LNCAP (cell line): ENCODE results near the gene DOCK4.

Experiments
- TF ChIP-seq, protein P1 (sequence below): fragments of 450-650 bp; IDR thresholded peaks from 2 replicates; pipeline ENCODE4 v1.5.1; 2017; ENCODE audit warnings: mild to moderate bottlenecking

The DOCK4 gene

DNA sequence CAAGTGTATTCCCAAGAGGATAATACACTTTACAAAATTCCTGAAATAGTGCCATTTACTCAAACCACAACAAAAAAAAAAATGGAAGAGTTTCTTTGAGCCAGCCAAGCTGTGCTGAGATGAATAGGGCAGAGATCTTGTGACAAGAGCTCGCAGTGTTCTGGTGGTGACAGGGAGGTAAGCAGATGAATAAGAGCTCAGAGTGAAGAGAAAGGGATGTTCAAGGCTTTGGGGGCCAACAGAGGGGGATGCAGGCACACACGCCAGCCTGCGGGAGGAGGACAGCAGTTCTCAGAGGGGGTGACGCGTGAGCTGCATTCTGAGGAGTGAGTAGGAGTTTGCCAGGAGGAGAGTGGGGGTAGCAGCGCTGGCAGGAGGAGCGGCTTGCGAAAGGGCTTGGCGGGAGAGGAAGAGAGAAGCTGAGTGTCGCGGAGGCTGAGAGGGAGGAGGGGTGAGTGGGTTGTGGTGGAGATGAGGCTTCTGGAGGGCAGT is 449.5 kb downstream of the DOCK4 start:
- TF ChIP-seq, protein P1, sequence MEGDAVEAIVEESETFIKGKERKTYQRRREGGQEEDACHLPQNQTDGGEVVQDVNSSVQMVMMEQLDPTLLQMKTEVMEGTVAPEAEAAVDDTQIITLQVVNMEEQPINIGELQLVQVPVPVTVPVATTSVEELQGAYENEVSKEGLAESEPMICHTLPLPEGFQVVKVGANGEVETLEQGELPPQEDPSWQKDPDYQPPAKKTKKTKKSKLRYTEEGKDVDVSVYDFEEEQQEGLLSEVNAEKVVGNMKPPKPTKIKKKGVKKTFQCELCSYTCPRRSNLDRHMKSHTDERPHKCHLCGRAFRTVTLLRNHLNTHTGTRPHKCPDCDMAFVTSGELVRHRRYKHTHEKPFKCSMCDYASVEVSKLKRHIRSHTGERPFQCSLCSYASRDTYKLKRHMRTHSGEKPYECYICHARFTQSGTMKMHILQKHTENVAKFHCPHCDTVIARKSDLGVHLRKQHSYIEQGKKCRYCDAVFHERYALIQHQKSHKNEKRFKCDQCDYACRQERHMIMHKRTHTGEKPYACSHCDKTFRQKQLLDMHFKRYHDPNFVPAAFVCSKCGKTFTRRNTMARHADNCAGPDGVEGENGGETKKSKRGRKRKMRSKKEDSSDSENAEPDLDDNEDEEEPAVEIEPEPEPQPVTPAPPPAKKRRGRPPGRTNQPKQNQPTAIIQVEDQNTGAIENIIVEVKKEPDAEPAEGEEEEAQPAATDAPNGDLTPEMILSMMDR: no peak

DNA sequence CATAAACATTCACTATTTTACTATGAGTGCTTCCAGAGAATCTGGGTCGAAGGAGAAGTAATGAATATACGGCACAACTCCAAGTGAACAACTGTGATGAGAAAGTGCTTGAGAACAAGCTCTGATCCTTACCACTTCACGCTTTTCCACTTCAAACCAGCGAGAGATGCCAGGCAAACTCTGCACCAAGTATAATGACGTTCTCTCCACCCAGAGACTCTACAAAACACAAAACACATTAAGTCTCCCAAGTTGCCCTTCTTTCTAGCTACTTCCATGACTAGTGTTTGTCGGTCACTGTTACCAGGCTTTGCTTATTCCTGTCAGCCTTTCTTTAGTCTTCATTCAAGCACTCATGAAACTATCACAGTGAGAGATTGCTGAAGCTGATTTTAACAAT is 450.8 kb downstream of the DOCK4 start:
- TF ChIP-seq, protein P1: no peak

- TF ChIP-seq, protein P1: no peak
Observed at GRCh38 chr7:111753968-111754367, 452.2 kb downstream of the DOCK4 start.

DNA sequence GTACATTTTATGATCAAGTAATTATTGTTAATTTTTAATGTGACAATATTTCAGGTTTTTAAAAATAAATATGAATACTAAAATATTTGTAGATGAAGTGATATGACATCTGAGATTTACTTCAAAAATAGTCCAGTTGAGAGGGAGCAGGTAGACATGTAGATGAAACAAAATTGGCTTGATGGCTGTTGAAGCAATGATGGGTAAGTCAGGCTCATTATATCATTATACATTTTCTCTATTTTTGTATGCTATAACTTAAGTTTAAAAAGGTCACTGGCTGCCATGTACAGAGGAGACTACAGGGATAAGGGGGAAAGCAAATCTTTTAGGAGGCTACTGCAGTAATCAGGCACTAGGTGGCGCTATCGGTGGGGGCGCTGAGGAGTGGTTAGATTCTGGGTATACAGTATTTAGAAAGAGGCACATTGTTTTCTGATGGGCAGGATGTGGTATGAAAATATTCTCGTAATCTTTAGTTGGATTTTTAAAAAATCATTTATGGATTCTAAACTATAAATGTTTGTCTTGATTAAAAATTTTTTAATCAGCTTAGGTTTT is 454.1 kb downstream of the DOCK4 start:
- TF ChIP-seq, protein P1: peak; percentile 97

- TF ChIP-seq, protein P1: no peak
Observed at GRCh38 chr7:111750878-111751277, 455.3 kb downstream of the DOCK4 start.

DNA sequence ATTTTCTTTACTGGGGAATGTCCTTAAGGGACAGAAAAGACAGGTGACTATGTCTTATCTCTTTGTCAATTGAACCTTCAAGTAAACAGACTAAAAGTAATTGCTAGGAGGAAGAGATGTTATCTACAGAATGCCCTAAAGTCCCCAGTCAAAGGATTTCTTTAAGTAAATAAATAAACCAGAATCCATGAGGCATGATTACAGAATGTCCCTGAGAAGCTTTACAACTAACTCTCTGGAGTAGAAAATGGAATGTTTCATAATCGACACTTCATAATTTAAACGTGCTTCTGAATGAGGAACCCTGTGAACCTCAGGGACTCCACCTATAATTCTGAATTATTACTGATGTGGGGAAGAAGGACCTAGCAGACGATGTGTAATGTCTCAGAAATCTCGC is 456.0 kb downstream of the DOCK4 start:
- TF ChIP-seq, protein P1: no peak

DNA sequence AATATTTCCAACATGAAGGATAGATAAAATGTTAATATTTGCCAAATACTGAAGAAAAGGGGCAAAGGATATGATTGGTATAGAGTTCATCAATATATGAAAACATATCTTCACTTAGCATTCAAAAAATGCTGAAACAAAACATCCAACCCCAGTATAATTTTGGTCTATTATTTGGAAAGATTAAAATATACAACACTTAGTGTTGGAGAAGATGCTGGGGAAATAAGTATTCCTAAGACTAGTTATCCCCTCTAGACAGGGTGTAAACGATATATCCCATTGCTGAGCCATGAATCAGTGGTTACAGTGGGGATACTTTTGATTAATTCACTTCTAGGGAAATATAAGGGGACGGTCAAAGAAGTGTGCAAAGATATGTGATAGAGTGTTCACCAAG is 456.6 kb downstream of the DOCK4 start:
- TF ChIP-seq, protein P1: no peak

- TF ChIP-seq, protein P1: no peak
Observed at GRCh38 chr7:111747718-111748117, 458.5 kb downstream of the DOCK4 start.
